GM12801 (cell line): Measurements from ENCODE around the gene ATP5F1D.

Source experiments
- TF ChIP-seq, protein P1 (sequence below): IDR thresholded peaks from one replicate; pipeline ENCODE4 v1.5.1; 2011; ENCODE audit warnings: control low read depth; ENCODE audit not compliant: insufficient read length; ENCODE audit errors: extremely low read depth

ATP5F1D gene

DNA sequence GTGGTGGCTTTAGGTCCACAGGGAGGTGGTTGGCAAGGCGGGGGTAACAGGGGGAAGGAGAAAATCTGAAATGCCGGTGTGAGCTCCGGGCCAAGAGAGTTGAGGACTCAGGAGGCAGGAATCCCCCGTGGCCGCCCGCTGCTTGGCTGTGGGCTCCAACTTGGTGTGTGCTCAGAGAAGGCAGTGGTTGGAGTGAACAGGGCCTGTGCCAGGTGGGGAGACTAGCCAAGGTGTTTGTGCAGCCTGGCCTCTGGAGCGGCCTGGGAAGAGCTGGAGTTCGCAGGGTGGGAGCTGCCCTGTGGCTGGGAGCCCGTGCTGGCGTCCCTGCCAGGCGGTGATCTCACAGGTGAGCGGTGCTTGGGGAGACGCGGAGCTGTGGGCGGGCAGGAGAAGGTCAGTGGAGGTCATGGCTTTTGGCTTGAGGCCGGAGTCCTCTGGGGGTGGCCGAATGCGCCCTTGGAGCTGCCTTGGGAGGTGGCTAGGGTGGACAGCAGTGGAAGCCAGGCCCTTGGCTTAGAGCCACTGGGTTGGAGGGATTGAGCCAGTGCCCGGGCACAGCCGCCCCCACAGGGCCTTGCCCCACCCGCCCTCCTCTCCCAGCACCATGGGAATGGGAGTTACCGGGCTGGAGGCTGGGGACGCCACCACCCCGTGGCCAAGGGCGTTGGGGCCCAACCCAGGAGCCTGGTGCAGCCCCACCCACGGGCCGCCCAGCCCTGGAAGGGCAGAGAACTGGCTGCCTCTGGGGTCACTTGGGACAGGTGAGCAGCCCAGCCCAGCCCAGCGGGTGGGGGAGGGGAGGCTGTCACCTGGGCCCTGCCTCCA is 20.5 kb downstream of the ATP5F1D start:
- TF ChIP-seq, protein P1, sequence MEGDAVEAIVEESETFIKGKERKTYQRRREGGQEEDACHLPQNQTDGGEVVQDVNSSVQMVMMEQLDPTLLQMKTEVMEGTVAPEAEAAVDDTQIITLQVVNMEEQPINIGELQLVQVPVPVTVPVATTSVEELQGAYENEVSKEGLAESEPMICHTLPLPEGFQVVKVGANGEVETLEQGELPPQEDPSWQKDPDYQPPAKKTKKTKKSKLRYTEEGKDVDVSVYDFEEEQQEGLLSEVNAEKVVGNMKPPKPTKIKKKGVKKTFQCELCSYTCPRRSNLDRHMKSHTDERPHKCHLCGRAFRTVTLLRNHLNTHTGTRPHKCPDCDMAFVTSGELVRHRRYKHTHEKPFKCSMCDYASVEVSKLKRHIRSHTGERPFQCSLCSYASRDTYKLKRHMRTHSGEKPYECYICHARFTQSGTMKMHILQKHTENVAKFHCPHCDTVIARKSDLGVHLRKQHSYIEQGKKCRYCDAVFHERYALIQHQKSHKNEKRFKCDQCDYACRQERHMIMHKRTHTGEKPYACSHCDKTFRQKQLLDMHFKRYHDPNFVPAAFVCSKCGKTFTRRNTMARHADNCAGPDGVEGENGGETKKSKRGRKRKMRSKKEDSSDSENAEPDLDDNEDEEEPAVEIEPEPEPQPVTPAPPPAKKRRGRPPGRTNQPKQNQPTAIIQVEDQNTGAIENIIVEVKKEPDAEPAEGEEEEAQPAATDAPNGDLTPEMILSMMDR: no peak

DNA sequence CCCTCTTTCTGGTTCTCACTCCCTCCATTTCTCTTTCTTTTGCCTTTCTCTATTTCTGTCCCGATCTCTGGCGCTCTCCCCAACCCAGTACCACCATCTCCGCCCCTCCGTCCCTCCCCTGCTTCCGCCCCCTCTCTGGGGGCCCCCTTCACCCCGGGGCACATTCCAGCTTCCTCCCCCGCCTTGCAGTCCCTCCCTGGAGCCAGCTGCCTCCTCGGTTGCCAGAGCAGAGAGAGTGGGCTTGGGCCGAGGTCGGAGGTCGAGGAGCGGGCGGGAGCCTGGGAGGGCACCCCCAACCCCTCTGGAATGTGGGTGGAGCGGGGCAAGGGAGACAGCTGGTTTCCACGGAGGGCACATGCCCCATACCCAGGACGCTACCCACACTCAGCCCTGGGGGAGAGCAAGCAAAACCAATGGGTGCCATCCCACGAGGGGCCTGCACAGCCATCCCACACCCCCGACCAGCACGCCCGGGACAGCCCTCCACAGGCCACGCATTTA is 21.1 kb downstream of the ATP5F1D start:
- TF ChIP-seq, protein P1: no peak

DNA sequence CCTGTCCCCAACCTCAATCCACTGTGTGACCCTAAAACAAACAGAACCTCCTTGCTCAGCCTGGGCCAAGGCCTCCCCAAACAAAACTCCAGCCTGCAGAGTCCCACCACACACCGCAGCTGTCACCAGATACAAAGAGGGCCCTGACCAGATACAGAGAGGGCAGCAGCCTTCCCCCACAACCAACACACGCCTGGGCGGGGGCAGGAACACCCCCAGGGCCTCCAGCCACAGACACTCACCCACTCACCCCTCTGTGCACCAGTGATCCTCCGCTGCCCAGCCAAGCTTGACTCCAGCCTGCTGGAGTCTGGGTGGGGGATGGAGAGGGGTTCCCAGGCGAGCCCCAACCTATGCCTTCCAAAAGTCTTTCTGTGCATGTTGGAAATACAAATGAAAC is 21.6 kb downstream of the ATP5F1D start:
- TF ChIP-seq, protein P1: no peak

DNA sequence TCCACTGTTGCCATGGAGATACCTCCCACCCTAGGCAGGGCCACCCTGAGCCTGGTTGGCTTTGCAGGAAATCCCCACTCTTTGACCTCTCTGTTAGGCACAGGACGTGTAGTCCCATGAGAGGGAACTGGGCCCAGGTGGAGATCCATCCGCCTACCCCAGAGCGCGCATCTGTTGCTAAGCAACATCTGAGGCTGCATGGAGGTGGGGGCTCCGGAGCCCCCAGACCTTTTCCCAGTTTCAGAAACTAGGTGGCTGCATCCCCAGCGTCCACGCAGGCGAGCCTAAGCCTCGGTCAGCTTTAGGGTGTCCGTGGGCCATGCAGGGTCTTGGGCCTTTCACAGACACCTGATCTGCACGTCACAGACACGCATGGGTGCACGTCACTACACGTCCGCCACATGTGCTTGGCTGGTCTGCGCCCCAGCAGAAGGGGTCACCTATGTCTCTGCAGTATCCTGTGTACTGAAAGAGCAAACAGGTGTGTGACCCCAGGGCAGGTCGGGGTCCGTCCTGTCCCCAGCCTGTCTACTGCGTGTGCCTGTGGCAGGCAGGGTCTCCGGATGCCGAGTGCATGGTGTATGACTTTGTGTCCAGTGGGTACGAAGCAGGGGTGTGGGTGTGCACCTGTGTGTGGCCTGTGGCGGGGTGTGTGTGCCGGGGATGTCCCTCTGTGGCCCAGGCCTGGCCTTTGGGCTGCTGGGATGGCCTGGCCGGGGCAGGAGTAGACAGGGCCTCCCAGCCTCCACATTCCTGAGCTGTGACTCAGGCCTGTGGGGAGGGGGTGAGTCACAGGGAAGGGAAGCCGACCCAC is 23.5 kb downstream of the ATP5F1D start:
- TF ChIP-seq, protein P1: no peak

DNA sequence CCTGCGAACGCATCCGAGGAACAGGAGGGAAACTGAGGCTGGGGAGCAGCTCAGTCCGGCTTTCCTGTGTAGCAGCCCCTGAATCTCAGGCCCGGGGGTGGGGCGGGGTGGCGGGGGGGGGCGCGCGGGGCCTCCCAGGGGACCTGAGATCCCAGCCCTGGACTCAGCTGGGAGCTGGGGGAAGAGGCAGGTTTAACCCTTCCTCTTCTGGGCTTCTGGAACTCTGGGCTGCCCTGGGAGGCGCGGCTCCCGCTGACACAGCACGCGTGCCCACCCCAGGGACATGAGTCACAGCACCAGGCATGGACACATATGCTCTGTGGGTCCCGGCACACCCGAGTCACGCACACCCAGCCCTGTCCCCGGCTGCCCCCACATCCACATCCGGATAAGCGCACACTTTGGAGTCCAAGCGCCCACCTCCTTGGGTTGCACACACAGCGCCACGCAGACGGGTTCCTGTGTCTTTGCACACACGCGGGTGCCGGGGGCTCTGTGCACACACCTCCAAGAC is 24.1 kb downstream of the ATP5F1D start:
- TF ChIP-seq, protein P1: no peak

DNA sequence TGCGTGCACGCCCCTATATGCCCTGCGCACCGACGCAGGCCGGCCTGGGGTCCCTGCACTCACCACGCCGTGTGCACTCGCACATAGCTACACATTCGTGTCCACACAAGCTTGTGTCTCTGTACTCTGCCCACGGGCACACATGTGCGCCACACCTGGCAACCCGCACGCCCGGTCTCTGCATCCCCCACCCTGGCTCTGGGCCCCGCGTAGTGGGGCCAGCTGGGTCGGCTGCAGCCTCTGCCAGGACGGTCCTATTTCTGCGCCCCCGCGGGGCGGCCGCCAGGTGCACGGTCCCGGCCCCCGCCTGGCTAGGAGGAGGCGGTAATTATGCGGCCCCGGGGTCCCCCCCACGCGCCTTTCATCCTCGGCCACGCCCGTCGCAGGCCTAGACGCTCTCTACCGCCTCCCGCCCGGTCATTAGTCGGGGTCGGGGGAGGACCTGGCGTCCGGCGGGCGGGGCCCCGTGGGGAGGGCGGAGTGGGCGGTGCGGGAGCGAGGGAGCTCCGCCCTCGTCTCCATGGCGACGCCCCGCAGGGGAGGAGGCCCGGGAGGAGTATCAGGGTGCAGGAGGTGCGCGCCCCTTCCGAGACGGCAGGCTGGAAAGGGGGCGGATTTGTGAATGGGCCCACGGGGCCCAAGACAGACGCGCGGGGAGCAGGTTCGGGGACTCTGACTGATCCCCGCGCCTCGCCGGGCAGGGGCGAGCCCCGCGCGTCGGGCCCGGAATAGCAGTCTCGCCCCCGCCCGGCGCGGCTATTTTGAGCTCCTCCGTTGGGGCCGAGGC is 24.8 kb downstream of the ATP5F1D start:
- TF ChIP-seq, protein P1: no peak
